Smooth muscle cell (in vitro differentiated cells): ENCODE data around the gene SCNN1B. TPM values are rescaled to one million over a fixed set of nuclear protein-coding genes. Genes with fewer than 3 reads are reported as not detected.

Experiments used
- DNase-seq: peaks from one replicate; lab custom pipeline; 2025; ENCODE audit not compliant: unreplicated experiment; lab: John Stamatoyannopoulos, UW
- H2AFZ ChIP-seq: fragments of 200-600 bp; sonication (generic); 2 replicates; pipeline ENCODE4 v1.6.0; 2016; ENCODE audit warnings: antibody characterized with exemption, low read depth, mild to moderate bottlenecking
- H3F3A ChIP-seq: fragments of 200-600 bp; sonication (generic); 2 replicates; pipeline ENCODE4 v1.6.0; 2017; ENCODE audit warnings: antibody characterized with exemption, low read depth
- H3K27ac ChIP-seq: fragments of 200-600 bp; sonication (generic); 2 replicates; pipeline ENCODE4 v1.5.1; 2016; ENCODE audit warnings: low read depth, mild to moderate bottlenecking
- H3K27me3 ChIP-seq: fragments of 200-600 bp; sonication (generic); 2 replicates; pipeline ENCODE4 v1.6.1; 2016; ENCODE audit warnings: low read depth, mild to moderate bottlenecking
- H3K36me3 ChIP-seq: fragments of 200-600 bp; sonication (generic); 2 replicates; pipeline ENCODE4 v1.5.1; 2016; ENCODE audit warnings: low read depth
- H3K4me1 ChIP-seq: fragments of 200-600 bp; sonication (generic); 2 replicates; pipeline ENCODE4 v1.5.1; 2016; ENCODE audit warnings: low read depth
- H3K4me2 ChIP-seq: fragments of 200-600 bp; sonication (generic); 2 replicates; pipeline ENCODE4 v1.6.0; 2016; ENCODE audit warnings: mild to moderate bottlenecking
- H3K4me3 ChIP-seq: fragments of 200-600 bp; sonication (generic); 2 replicates; pipeline ENCODE4 v1.5.1; 2016; ENCODE audit warnings: mild to moderate bottlenecking
- H3K79me2 ChIP-seq: fragments of 200-600 bp; sonication (generic); 2 replicates; pipeline ENCODE4 v1.6.0; 2016; ENCODE audit warnings: low read depth, mild to moderate bottlenecking
- H3K9ac ChIP-seq: fragments of 200-600 bp; sonication (generic); 2 replicates; pipeline ENCODE4 v1.6.0; 2016; ENCODE audit warnings: low read depth
- H3K9me3 ChIP-seq: fragments of 200-600 bp; sonication (generic); replicated peaks from 2 replicates; pipeline ENCODE4 v1.5.1; 2016; ENCODE audit warnings: low read depth
- H4K20me1 ChIP-seq: fragments of 200-600 bp; sonication (generic); 2 replicates; pipeline ENCODE4 v1.6.0; 2016; ENCODE audit warnings: low read depth
- WGBS: methylation state at CpG from one replicate; pipeline ENCODE4 v1.1.7; 2016; ENCODE audit warnings: low lambda C conversion rate; 5-methylcytosine and 5-hydroxymethylcytosine counted together
- polyA plus RNA-seq: library from polyadenylated mRNA; unstranded; fragments of >200 nt; fragmentation: Nextera tagmentation; extraction: Ambion mirVana; gene quantifications from 2 replicates; pipeline ENCODE4 v1.2.1, GENCODE V29; 2016
- total RNA-seq: library from RNA; depleted of rRNA; stranded (reverse); fragments of >200 nt; gene quantifications from 2 replicates; pipeline ENCODE4 v1.2.3, GENCODE V29; 2014
- TF ChIP-seq, protein P1 (sequence below): fragments of 200-600 bp; sonication (generic); IDR thresholded peaks from 2 replicates; pipeline ENCODE4 v1.5.1; 2017; ENCODE audit warnings: borderline replicate concordance, mild to moderate bottlenecking, antibody characterized with exemption; ENCODE audit not compliant: insufficient read depth, poor library complexity, severe bottlenecking

The SCNN1B gene
- total and polyA plus RNA-seq, 2 experiments from 2014 or later, result not detected

DNA sequence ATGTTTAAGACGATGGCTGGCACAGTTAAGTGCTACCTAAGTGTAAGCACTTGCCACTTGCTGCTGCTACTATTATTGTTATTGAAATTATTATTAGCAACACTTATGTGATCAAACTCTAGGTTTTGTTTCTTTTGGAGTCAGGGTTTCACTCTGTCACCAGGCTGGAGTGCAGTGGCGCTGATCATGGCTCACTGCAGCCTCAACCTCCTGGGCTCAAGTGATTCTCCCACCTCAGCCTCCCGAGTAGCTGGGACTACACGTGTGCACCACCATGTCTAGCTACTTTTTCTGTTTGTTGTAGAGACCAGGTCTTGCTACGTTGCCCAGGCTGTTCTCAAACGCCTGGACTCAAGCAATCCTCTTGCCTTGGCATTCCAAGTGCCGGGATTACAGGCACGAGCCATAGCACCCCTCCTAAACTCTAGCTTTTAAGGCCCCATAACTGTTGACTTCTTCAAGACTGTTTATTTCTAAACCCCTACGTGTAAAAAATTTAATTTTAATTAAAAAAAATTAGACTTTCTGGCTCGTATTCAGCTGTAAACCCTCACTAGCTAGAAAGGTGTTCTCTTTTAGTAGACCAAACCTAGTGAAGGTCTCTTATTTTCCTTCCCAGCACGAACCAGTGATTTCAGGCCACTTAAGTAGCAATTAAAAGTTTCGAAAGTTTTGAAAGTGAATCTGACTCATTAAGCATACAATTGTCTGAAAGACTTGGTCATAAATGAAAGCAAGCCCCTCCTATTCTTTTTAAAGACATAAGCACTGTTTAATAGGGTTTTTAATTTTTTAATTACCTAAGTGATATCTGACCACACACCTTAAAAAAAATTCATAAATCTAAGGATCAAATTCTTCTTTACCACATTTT is 11.7 kb upstream of the SCNN1B start:
- TF ChIP-seq, protein P1, sequence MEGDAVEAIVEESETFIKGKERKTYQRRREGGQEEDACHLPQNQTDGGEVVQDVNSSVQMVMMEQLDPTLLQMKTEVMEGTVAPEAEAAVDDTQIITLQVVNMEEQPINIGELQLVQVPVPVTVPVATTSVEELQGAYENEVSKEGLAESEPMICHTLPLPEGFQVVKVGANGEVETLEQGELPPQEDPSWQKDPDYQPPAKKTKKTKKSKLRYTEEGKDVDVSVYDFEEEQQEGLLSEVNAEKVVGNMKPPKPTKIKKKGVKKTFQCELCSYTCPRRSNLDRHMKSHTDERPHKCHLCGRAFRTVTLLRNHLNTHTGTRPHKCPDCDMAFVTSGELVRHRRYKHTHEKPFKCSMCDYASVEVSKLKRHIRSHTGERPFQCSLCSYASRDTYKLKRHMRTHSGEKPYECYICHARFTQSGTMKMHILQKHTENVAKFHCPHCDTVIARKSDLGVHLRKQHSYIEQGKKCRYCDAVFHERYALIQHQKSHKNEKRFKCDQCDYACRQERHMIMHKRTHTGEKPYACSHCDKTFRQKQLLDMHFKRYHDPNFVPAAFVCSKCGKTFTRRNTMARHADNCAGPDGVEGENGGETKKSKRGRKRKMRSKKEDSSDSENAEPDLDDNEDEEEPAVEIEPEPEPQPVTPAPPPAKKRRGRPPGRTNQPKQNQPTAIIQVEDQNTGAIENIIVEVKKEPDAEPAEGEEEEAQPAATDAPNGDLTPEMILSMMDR, result no peak
- no peaks in the 10 kb centered on the region for H3K36me3 ChIP-seq
- no peaks in the 10 kb centered on the region for H3K79me2 ChIP-seq
- no peaks in the 10 kb centered on the region for H3K9me3 ChIP-seq
- no peaks in the 10 kb centered on the region for H3F3A ChIP-seq
- H3K9ac ChIP-seq, result no peak overlapping the region
- H3K4me2 ChIP-seq, result no peak overlapping the region
- H4K20me1 ChIP-seq, result no peaks in the 10 kb centered on the region
- H3K4me1 ChIP-seq, result no peaks in the 10 kb centered on the region
- no peak overlapping the region for H2AFZ ChIP-seq
- 83% methylated on average over 12 of the region's 12 CpGs for WGBS
- no peak for DNase-seq
- H3K27ac ChIP-seq, result no peak overlapping the region
- H3K4me3 ChIP-seq, result no peak overlapping the region
- no peaks in the 10 kb centered on the region for H3K27me3 ChIP-seq

DNA sequence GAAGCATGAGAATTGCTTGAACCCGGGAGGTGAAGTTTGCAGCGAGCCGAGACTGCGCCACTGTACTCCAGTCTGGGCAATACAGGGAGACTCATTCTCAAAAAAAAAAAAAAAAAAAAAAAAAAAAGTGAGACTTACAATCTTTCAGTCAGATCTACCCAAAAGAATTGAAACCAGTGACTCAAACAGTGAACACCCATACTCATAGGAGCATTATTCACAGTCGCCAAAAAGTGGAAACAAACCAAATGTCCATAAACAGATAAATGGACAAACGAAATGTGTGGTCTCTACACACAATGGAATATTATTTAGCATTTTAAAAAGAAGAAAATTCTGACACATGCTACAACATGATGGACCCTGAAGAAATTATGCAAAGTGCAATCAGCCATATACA is 9.1 kb upstream of the SCNN1B start:
- H3K79me2 ChIP-seq, result no peaks in the 10 kb centered on the region
- TF ChIP-seq, protein P1, result no peak
- no peak overlapping the region for H2AFZ ChIP-seq
- H3F3A ChIP-seq, result no peaks in the 10 kb centered on the region
- DNase-seq, result no peak
- WGBS, result 92% methylated on average over 4 of the region's 6 CpGs
- H3K9me3 ChIP-seq, result no peaks in the 10 kb centered on the region
- H4K20me1 ChIP-seq, result no peaks in the 10 kb centered on the region
- no peaks in the 10 kb centered on the region for H3K27me3 ChIP-seq
- no peak overlapping the region for H3K27ac ChIP-seq
- no peak overlapping the region for H3K4me2 ChIP-seq
- H3K36me3 ChIP-seq, result no peaks in the 10 kb centered on the region
- H3K4me3 ChIP-seq, result no peak overlapping the region
- H3K4me1 ChIP-seq, result no peaks in the 10 kb centered on the region
- no peak overlapping the region for H3K9ac ChIP-seq

DNA sequence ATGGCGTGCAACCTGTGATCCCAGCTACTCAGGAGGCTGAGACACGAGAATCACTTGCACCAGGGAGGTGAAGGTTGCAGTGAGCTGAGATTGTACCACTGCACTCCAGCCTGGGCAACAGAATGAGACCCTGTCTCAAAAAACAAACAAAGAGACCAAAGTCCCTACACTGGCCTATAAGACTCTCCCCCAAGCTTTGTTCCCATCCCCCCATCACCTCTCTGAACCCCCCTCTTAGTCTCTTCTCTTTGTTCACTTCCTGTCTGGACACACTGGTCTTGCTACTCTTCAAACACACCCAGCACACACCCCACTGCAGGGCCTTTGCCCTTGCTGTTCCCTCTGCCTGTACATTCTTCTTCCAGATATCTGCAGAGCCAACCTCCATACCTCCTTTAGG is 7.8 kb upstream of the SCNN1B start:
- Histone ChIP-seq H3K36me3 (no peaks in the 10 kb centered on the region), H3K9ac (no peak overlapping the region), H3K27me3 (peaks cover 5% of the 10 kb centered on the region), H3F3A (no peaks in the 10 kb centered on the region), H3K27ac (no peak overlapping the region), H3K79me2 (no peaks in the 10 kb centered on the region), H3K9me3 (no peaks in the 10 kb centered on the region), H4K20me1 (no peaks in the 10 kb centered on the region), H3K4me3 (no peak overlapping the region), H3K4me2 (no peak overlapping the region), H3K4me1 (no peaks in the 10 kb centered on the region), H2AFZ (no peak overlapping the region)
- 94% methylated on average over 2 of the region's 2 CpGs for WGBS
- no peak for DNase-seq
- TF ChIP-seq, protein P1, result no peak

DNA sequence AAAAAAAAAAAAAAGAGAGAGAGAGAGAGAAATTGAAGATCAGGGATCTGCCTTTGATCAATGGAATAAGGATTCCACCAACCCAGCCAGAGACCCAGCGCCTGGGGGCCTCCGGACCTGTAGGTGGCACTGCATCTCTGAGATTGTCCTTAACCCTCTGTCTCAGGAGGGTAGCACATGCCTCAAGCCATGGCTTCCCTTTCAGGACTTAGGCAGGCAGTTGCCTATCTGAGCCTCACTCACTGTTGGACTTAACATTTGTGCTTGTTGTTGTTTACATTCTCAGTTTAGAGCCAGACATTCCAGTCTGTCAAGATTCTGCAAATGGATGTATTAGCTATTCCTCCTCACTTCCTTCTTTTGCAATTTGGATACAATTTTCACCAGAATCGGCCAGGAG is 5.1 kb upstream of the SCNN1B start:
- H3K27ac ChIP-seq, result no peak overlapping the region
- H3F3A ChIP-seq, result no peaks in the 10 kb centered on the region
- H2AFZ ChIP-seq, result no peak overlapping the region
- no peaks in the 10 kb centered on the region for H3K4me1 ChIP-seq
- DNase-seq, result no peak
- H4K20me1 ChIP-seq, result no peaks in the 10 kb centered on the region
- 82% methylated on average over 3 of the region's 3 CpGs for WGBS
- no peaks in the 10 kb centered on the region for H3K36me3 ChIP-seq
- TF ChIP-seq, protein P1, result no peak
- no peaks in the 10 kb centered on the region for H3K79me2 ChIP-seq
- no peak overlapping the region for H3K4me2 ChIP-seq
- H3K9ac ChIP-seq, result no peak overlapping the region
- peaks cover 22% of the 10 kb centered on the region for H3K27me3 ChIP-seq
- no peaks in the 10 kb centered on the region for H3K9me3 ChIP-seq
- H3K4me3 ChIP-seq, result no peak overlapping the region
